Stimulated activated CD4-positive, alpha-beta T cell treated with anti-CD3 and anti-CD28 coated beads, TNF-alpha, amount 100 ng/mL, for 24 hours (primary cell): ENCODE measurements around the gene HBM.
"Not testable (repeated sequence)": the region's sequence is repeated elsewhere in the genome, so short reads cannot be mapped to it uniquely, and the experiment has no call there.

ENCODE experiments used
- DNase-seq, 3 experiments: peaks; one replicate each; pipeline ENCODE4 v3.0.0-alpha.2; 2020; ENCODE audit warnings: low read depth in 3 of 3

The HBM gene

DNA sequence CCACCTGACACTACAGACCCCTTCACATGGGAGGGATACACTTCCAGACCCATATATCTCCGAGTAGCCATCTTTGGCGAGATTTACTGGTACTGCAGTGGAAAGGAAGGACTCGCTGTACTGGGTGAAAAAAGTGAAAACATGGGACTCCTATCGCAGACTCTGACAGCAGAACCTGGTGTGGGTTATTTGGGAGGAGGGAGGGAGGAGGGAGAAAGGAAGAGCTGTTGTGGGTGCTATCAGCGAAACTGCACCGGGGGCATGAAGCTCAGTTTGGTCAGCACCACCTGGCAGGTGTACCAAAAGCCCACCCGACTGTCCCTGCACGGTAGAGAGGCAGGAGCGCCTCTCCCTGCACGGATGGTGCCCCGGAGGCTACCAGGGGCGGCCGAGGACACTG lies 19.4 kb downstream of the HBM start:
- no peak for DNase-seq

GRCh38 chr16:185691-186090 lies 19.9 kb downstream of the HBM start:
- DNase-seq = no peak

- DNase-seq = no peak
Measured at GRCh38 chr16:187330-187729, 21.6 kb downstream of the HBM start.

DNA sequence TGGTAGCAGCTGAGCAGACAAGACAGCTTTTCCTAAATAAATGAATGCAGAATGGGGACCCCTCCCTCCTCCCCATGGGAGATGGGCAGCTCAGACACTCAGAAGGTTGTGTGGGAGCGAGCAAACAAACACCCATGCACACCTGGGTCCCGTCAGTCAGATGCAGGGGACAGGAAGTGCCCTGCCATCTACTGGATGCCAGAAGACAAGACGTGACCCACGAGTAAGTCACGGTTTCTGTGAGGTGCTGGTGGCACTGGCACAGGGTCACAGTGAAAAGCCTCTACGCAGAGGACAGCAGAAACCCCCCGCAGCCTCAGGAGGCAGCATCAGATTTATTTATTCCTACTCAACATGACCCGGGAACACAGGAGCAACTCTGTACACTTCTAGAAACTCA lies 22.9 kb downstream of the HBM start:
- no peak for DNase-seq

DNA sequence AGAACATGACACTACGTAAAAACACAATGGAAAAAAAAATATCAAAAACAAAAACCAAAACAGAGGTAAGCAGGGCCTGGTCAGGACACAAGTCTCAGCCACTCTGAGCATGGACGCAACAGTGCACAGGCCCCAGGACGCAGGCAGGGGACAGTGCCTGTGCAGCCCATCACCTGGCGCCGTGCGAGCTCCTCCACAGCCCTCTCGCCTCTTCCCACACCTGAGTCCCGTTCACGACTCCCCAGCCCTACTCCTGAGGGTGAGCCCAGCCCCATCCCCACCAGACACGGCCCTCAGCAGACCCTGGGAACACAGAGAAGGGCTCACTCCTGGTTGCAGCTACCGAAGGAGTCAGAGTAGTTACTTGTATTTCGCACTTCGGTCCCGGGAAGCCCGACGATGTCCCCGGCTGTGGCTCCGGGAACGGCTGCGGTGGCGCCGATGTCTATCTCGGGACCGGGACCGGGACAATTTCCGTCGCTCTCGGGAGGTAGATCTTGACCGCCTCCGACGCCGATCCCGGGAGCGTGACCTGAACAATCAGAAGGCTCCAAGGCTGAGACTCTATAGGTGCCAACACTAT lies 23.9 kb downstream of the HBM start:
- no peak for DNase-seq

DNA sequence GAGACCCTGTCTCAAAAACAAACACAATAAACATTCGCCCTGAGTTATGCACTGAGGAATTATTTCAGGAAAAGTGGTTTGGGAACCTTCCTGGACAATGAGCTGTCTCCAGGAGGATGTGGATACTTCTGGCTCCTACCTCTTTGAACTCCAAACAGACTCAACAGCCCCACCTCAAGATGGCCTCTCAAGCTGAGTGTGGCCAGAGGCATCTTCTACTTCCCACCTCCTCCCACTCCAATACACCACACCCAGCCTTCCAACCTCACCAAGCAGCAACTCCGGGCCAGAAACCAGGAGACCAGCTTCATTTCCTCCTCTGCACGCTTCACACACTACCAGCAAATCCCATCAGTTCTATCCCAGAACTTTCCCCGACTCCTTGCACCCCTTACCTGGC lies 26.1 kb downstream of the HBM start:
- no peak for DNase-seq

DNA sequence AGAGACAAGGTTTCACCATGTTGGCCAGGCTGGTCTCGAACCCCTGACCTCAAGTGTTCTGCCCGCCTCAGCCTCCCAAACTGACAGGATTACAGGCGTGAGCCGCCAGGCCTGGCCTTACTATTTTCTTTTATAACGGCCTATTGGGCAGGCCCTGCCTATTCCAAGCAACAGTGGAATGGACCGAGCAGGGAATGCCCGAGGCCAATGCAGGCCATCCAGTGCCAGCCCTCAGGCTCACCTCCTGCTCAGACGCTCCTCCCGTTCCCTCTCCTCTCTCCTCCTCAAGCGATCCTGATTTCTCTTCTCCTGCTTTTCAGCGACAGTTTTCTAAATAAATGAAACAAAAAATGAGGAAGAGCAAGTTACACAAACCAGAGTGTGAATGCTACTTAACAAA lies 26.9 kb downstream of the HBM start:
- no peak for DNase-seq

DNA sequence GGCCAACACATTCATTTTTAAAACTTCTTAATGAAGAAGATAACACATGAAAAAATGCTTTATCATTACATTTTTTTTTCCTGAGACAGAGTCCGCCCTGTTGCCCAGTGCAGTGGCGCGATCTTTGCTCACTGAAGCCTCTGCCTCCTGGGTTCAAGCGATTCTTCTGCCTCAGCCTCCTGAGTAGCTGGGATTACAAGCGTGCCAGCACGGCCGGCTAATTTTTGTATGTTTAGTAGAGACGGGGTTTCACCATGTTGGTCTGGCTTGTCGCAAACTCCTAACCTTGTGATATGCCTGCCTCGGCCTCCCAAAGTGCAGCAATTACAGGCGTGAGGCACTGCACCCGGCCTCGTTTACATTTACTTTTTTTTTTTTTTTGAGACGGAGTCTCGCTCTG lies 27.7 kb downstream of the HBM start:
- no peak for DNase-seq

- no peak for DNase-seq
Measured at GRCh38 chr16:194516-194915, 28.7 kb downstream of the HBM start.

DNA sequence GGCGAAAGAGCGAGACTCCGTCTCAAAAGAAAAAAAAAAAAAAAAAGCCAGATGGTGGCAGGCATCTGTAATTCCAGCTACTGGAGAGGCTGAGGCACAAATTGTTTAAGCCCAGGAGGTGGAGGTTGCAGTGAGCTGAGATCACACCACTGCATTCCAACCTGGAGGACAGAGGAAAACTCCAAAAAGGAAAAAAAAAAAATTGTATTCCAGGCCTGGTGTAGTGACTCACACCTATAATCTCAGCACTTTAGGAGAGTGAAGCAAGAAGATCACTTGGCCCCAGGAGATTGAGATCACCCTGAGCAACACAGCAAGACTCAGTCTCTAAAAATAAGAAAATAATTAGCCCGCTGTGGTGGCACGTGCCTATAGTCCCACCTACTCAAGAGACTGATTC lies 34.6 kb downstream of the HBM start:
- no peak for DNase-seq

- no peak for DNase-seq
Measured at GRCh38 chr16:203246-203645, 37.5 kb downstream of the HBM start.

GRCh38 chr16:204046-204445 lies 38.3 kb downstream of the HBM start:
- not testable (repeated sequence) for DNase-seq

- DNase-seq = not testable (repeated sequence)
Measured at GRCh38 chr16:209359-209758, 43.6 kb downstream of the HBM start.

DNA sequence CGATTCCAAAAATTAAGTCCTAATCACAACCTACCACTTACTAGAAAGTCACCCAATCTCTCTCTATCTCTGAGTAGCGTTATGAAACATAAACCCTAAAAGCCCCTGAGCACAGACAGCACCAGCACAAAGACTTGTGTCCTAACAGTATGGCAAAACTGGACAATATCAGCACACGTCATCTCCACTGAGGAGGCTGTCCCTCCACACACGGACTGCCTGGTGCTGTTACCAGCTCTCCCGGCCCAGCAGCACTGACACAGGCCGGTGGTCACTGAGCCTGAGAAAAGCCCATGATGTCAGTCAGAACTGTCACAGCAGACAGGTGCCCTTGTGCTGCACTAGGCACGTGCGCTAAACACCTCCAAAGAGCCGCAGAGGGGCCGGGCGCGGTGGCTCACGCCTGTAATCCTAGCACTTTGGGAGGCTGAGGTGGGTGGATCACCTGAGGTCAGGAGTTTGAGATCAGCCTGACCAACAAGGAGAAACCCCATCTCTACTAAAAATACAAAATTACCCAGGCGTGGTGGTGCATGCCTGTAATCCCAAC lies 45.9 kb downstream of the HBM start:
- not testable (repeated sequence) for DNase-seq

GRCh38 chr16:212999-213398 lies 47.2 kb downstream of the HBM start:
- DNase-seq = no peak
